HepG2 (cell line): ENCODE measurements around the gene STRN3. TPM values are rescaled to one million over a fixed set of nuclear protein-coding genes. Genes with fewer than 3 reads are reported as not detected.

Experiments
- GZF1 ChIP-seq: sonication (generic); formaldehyde crosslinking; IDR thresholded peaks from 2 replicates; pipeline ENCODE4 v1.5.1; 2020; ENCODE audit warnings: mild to moderate bottlenecking, missing genetic modification reagents
- KLF15 ChIP-seq: sonication (generic); formaldehyde crosslinking; IDR thresholded peaks from 2 replicates; pipeline ENCODE4 v1.8.1; 2023; ENCODE audit warnings: borderline replicate concordance, mild to moderate bottlenecking, inconsistent platforms, missing genetic modification reagents, mixed read lengths
- SAFB2 ChIP-seq: sonication (generic); formaldehyde crosslinking; IDR thresholded peaks from 2 replicates; pipeline ENCODE4 v1.5.1; 2020; ENCODE audit warnings: missing genetic modification reagents, low read depth, mild to moderate bottlenecking, borderline replicate concordance
- ZBTB14 ChIP-seq: sonication (generic); formaldehyde crosslinking; IDR thresholded peaks from 2 replicates; pipeline ENCODE4 v1.4.0; 2020; ENCODE audit warnings: missing genetic modification reagents
- ZBTB40 ChIP-seq, 2 experiments: fragments of 450-650 bp in 1 of 2; sonication (generic) in 1 of 2; formaldehyde crosslinking in 1 of 2; IDR thresholded peaks; 2 replicates each; pipeline versions ENCODE4 v1.6.1 to v1.8.0; 2016 to 2022; ENCODE audit warnings: antibody characterized with exemption in 1 of 2, mild to moderate bottlenecking in 1 of 2, missing genetic modification reagents in 1 of 2
- ZNF274 ChIP-seq: sonication (generic); formaldehyde crosslinking; IDR thresholded peaks from 2 replicates; pipeline ENCODE4 v1.5.1; 2020; ENCODE audit warnings: mild to moderate bottlenecking, missing genetic modification reagents
- ZNF451 ChIP-seq: sonication (generic); formaldehyde crosslinking; IDR thresholded peaks from 2 replicates; pipeline ENCODE4 v1.5.0; 2020; ENCODE audit warnings: mild to moderate bottlenecking, missing genetic modification reagents
- ZNF761 ChIP-seq: sonication (generic); formaldehyde crosslinking; conservative IDR thresholded peaks from 2 replicates; pipeline ENCODE4 v1.4.0; 2020; ENCODE audit warnings: mild to moderate bottlenecking, missing genetic modification reagents
- ZNF777 ChIP-seq: sonication (generic); formaldehyde crosslinking; IDR thresholded peaks from 2 replicates; pipeline ENCODE4 v1.4.0; 2020; ENCODE audit warnings: missing genetic modification reagents
- polyA plus RNA-seq, 8 experiments: library from polyadenylated mRNA; depleted of rRNA in 3 of 8; stranded (reverse) in 7 of 8; unstranded in 1 of 8; fragments of >200 nt; fragmentation: Illumina TruSeq in 4 of 8; extraction: Trizol in 4 of 8; gene quantifications; 2 replicates each; pipeline versions ENCODE4 v1.2.1 to v1.2.3, GENCODE V29; 2011 to 2016; ENCODE audit warnings: low read depth in 4 of 8, missing spikeins in 1 of 8, mixed read lengths in 1 of 8; ENCODE audit not compliant: insufficient read depth in 1 of 8
- total RNA-seq, 5 experiments: library from RNA; depleted of rRNA; stranded (reverse); fragments of >200 nt; fragmentation: Illumina TruSeq; extraction: Trizol; gene quantifications; 2 replicates each; pipeline ENCODE4 v1.2.3, GENCODE V29; 2016; ENCODE audit warnings: low read depth in 1 of 5
- TF ChIP-seq, protein P1 (sequence below): sonication (generic); formaldehyde crosslinking; IDR thresholded peaks from 2 replicates; pipeline ENCODE4 v1.5.1; 2020; ENCODE audit warnings: mild to moderate bottlenecking, missing genetic modification reagents, borderline replicate concordance
- TF ChIP-seq, protein P2 (sequence below): sonication (generic); formaldehyde crosslinking; IDR thresholded peaks from 2 replicates; pipeline ENCODE4 v1.8.0; 2022; ENCODE audit warnings: missing genetic modification reagents, low read depth, mild to moderate bottlenecking, borderline replicate concordance
- TF ChIP-seq, protein P3 (sequence below): sonication (generic); formaldehyde crosslinking; IDR thresholded peaks from 2 replicates; pipeline ENCODE4 v1.4.0; 2020; ENCODE audit warnings: missing genetic modification reagents

STRN3 gene
- total and polyA plus RNA-seq, 2 of the 13 experiments (the other 11 are each of a cell fraction or from before 2014, with no cell fraction given) = 49.4 to 123 TPM

DNA sequence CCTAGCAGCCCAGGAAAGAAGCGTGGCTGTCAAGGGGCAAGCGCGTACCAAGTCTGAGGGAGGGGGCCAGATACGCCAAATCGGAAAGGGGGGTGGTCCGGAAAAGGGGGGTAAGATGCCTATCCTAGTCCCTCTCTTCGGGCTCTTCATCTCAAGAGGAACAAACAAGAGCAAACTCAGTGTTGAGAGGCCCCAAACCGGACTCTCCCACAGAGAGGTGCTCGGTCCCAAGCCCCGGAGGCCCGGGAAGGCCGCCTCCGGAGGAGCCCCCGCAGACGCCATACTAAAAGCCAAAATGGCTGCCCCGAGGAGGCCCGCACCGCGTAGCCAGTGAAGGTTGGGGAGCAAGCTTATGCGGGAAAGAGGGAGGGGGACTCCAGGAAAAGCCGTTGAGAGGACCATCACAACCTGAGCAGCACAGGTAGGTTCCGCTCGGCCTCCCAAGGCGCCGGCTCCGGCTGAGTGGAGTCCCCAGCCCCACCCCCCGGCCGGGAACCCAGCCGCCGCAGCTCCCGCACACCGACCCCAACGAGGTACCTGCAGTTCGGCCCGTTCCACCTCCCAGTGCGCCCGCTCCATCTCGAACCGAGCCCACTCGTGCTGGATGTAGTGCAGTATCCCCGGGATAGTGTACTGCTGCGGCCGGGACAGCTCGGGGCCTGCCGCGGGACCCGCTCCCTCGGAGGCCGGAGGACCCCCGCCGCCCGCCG is 657 bp downstream of the STRN3 start, which contains the start of gene AP4S1 (continued):
- TF ChIP-seq ZBTB14 (no peak), ZNF761 (CRISPR knock-in tag) (no peak; the same call in 1 of the 2 replicates), SAFB2 (no peak), ZNF777 (CRISPR knock-in tag) (peak; percentile 56; the same call in 1 of the 2 replicates), ZNF451 (CRISPR knock-in tag) (no peak; the same call in 1 of the 2 replicates), ZBTB40 (IDR thresholded peaks at IDR 0.05) (no peak), ZBTB40 (CRISPR knock-in tag; IDR thresholded peaks at IDR 0.05) (no peak; the same call in none of the 2 replicates), GZF1 (CRISPR knock-in tag) (no peak), ZNF274 (CRISPR knock-in tag) (peak; percentile 93; the same call in 1 of the 2 replicates), KLF15 (CRISPR knock-in tag) (no peak)
- TF ChIP-seq, protein P1, sequence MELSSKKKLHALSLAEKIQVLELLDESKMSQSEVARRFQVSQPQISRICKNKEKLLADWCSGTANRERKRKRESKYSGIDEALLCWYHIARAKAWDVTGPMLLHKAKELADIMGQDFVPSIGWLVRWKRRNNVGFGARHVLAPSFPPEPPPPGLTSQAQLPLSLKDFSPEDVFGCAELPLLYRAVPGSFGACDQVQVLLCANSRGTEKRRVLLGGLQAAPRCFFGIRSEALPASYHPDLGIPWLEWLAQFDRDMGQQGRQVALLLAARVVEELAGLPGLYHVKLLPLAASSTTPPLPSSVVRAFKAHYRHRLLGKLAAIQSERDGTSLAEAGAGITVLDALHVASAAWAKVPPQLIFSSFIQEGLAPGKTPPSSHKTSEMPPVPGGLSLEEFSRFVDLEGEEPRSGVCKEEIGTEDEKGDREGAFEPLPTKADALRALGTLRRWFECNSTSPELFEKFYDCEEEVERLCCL (CRISPR knock-in tag) = no peak
- TF ChIP-seq, protein P2, sequence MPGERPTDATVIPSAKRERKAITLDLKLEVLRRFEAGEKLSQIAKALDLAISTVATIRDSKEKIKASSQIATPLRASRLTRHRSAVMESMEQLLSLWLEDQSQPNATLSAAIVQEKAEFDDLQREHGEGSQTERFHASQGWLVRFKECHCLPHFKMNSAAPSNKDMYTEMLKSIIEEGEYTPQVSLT (CRISPR knock-in tag) = no peak
- TF ChIP-seq, protein P3, sequence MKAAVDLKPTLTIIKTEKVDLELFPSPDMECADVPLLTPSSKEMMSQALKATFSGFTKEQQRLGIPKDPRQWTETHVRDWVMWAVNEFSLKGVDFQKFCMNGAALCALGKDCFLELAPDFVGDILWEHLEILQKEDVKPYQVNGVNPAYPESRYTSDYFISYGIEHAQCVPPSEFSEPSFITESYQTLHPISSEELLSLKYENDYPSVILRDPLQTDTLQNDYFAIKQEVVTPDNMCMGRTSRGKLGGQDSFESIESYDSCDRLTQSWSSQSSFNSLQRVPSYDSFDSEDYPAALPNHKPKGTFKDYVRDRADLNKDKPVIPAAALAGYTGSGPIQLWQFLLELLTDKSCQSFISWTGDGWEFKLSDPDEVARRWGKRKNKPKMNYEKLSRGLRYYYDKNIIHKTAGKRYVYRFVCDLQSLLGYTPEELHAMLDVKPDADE (CRISPR knock-in tag) = no peak
